Activated CD4-positive, alpha-beta T cell treated with anti-CD3 and anti-CD28 coated beads, Interleukin-2, amount 10 ng/mL, durations not matched to agents 7 days and 5 days (primary cell): ENCODE results near the gene LOX. TPM values are rescaled to one million over a fixed set of nuclear protein-coding genes. Genes with fewer than 3 reads are reported as not detected.
"Not testable (repeated sequence)": the region's sequence is repeated elsewhere in the genome, so short reads cannot be mapped to it uniquely, and the experiment has no call there.

Experiments
- CTCF ChIA-PET: fragments of 350-600 bp; sonication (Branson Sonifier 250); formaldehyde crosslinking; loops from one replicate; lab custom pipeline; 2021; ENCODE audit warnings: antibody characterized with exemption; lab: Charles Lee
- POLR2A ChIA-PET: fragments of 350-600 bp; sonication (Branson Sonifier 250); formaldehyde crosslinking; loops from one replicate; lab custom pipeline; 2021; ENCODE audit warnings: antibody characterized with exemption; lab: Charles Lee
- DNase-seq: peaks from one replicate; pipeline ENCODE4 v3.0.0-alpha.2; 2020
- H3K27ac Mint-ChIP-seq: one replicate; pipeline ENCODE4 v1.8.0; 2021; ENCODE audit warnings: mild to moderate bottlenecking, moderate library complexity, mixed read lengths
- H3K27me3 Mint-ChIP-seq: one replicate; pipeline ENCODE4 v1.8.0; 2021; ENCODE audit warnings: mixed read lengths
- H3K36me3 Mint-ChIP-seq: one replicate; pipeline ENCODE4 v1.8.0; 2021; ENCODE audit warnings: low read depth, mixed read lengths
- H3K4me1 Mint-ChIP-seq: one replicate; pipeline ENCODE4 v1.8.0; 2021; ENCODE audit warnings: mixed read lengths
- H3K4me3 Mint-ChIP-seq: one replicate; pipeline ENCODE4 v1.8.0; 2021; ENCODE audit warnings: mild to moderate bottlenecking, moderate library complexity, mixed read lengths
- H3K9me3 Mint-ChIP-seq: one replicate; pipeline ENCODE4 v1.8.0; 2021; ENCODE audit warnings: mixed read lengths
- total RNA-seq, 2 experiments: library from RNA; stranded (reverse); gene quantifications; one replicate each; pipeline ENCODE4 v1.2.3, GENCODE V29; 2021

LOX gene
- total RNA-seq, 2 experiments from 2014 or later = 0.04 to 0.10 TPM

DNA sequence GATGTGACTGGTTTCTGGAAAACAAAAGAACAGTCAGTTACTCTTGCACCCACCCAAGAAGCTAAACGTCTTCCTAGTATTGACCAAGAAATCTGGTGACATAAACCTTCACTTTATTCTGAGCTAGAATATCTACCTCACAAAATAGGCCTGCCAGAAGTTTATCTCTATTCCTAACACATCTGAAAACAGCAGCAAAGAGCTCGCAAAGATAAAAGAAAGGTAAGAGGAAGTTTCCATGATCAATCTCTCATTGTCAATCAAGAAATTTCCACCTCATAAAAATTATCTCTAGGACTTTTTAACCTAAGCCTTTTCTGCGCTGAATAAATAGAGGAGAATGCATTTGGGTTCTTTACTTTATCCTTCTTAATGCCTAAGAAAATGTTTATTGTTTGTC, 34.0 kb upstream of the LOX start:
- Mint-ChIP-seq H3K36me3 (no peaks in the 10 kb centered on the region), H3K9me3 (no peaks in the 10 kb centered on the region), H3K4me3 (no peak overlapping the region), H3K27me3 (no peaks in the 10 kb centered on the region), H3K4me1 (no peaks in the 10 kb centered on the region), H3K27ac (no peak overlapping the region)
- no peak for DNase-seq
- CTCF ChIA-PET = no interaction called here
- POLR2A ChIA-PET = no interaction called here

DNA sequence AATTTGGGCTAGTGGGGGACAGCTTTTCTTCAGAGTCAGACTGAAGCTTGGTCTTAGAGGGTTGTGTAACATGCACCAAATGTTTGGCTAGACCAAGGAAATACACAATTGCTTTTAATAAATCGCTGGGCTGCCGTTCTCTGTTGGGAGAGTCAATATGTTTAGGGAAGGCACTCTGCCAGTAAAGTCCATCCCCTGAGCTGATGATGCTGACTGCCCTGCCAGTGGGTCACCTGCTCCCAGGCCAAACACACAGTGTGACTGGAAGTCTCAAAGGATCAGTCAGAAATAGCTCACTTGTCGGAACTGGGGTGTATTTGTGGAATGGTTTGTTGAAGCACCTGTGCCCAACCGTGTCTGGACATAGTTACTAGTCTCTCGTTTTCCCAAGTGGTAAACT, 33.4 kb upstream of the LOX start:
- H3K9me3 Mint-ChIP-seq = no peaks in the 10 kb centered on the region
- POLR2A ChIA-PET = no interaction called here

DNA sequence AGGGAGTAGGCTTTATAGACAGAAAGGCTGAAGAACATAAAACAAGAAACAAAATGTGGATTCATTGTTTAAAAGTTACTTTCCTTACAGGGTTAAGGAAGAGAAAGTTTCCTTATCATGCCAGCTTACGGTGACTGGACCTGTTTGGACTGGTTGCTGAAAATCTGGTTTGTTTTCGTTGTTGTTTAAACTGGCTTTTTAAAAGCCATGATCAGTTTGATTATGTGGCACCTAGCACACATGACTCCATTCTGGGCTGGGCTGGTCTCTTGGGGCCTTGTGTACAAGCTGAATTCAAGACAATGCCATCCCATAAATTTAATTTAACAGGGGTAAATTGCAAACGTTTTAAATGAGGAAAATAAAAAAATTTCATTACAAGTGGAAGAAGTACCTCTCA, 32.9 kb upstream of the LOX start:
- Mint-ChIP-seq H3K36me3 (no peaks in the 10 kb centered on the region), H3K4me1 (no peaks in the 10 kb centered on the region), H3K27ac (no peak overlapping the region), H3K4me3 (no peak overlapping the region), H3K9me3 (no peaks in the 10 kb centered on the region), H3K27me3 (no peaks in the 10 kb centered on the region)
- no peak for DNase-seq
- POLR2A ChIA-PET = no interaction called here
- CTCF ChIA-PET = no interaction called here

More for the DNA sequence above, 33.4 kb upstream of the LOX start:
- no peaks in the 10 kb centered on the region for H3K36me3 Mint-ChIP-seq
- H3K27me3 Mint-ChIP-seq = no peaks in the 10 kb centered on the region
- CTCF ChIA-PET = no interaction called here
- H3K4me1 Mint-ChIP-seq = no peaks in the 10 kb centered on the region
- DNase-seq = no peak
- no peak overlapping the region for H3K4me3 Mint-ChIP-seq
- H3K27ac Mint-ChIP-seq = no peak overlapping the region

DNA sequence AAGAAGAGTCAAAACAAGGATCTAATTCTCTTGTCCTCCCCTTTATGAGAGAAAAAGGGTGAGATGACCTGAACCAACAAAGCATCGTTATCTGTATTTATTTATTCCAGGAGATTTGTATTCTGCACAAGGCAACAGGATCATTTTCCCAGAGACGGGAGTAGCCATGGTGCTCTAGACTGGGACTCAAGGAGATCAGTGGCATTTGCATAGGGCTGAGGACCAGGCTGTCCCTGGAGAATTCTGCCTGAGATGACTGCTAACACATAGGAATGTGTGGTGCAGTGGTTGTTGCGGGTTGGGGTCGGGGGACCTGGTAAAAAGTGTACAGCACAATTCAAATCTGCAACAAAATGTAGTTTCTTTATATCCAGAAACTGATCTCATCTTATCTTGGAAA, 29.0 kb upstream of the LOX start:
- no peaks in the 10 kb centered on the region for H3K36me3 Mint-ChIP-seq
- DNase-seq = no peak

DNA sequence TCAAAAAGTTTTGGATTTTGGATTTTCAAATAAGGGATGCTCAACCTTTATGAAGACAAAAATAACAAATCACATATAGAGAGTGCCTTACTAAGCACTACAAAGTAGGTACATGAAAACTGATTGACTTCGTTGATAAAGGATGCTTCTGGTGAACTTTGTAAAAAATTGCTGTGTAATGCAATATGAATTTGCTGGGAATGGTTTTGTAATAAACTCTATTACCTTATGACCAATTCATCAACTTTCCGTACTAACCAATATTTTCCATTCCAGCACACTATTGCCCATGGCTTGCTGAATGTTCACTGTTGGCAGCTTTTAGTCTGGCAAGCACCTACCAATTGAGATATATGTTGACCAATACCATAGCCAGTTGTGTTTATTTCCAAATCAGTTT, 27.9 kb upstream of the LOX start:
- no peaks in the 10 kb centered on the region for H3K4me1 Mint-ChIP-seq
- no peaks in the 10 kb centered on the region for H3K27me3 Mint-ChIP-seq
- H3K9me3 Mint-ChIP-seq = no peaks in the 10 kb centered on the region
- CTCF ChIA-PET = no interaction called here
- POLR2A ChIA-PET = no interaction called here
- H3K4me3 Mint-ChIP-seq = no peak overlapping the region
- no peak overlapping the region for H3K27ac Mint-ChIP-seq
- H3K36me3 Mint-ChIP-seq = no peaks in the 10 kb centered on the region
- DNase-seq = no peak

More for the DNA sequence above, 29.0 kb upstream of the LOX start:
- H3K27ac Mint-ChIP-seq = no peak overlapping the region
- H3K27me3 Mint-ChIP-seq = no peaks in the 10 kb centered on the region
- ChIA-PET POLR2A (no interaction called here), CTCF (no interaction called here)
- no peaks in the 10 kb centered on the region for H3K4me1 Mint-ChIP-seq
- no peak overlapping the region for H3K4me3 Mint-ChIP-seq
- no peaks in the 10 kb centered on the region for H3K9me3 Mint-ChIP-seq

DNA sequence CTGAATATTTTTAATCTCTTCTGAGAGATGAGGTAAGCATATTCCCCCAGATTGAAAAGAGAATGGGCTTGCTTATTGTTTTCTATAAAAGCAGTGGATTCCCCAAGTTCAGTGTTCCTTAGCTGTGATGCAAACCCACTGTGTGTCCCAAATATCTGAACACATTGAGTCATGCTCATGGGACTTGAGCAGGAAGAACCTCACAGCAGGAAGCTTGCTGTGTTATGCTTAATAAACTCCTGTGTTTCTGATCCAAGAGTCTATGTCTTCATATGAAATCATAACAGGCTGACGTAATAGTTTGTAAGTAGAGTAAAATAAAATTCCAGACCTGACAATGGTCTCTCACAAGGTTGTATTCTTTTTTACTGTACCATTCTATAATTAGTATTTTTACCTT, 24.8 kb upstream of the LOX start:
- no peaks in the 10 kb centered on the region for H3K36me3 Mint-ChIP-seq
- ChIA-PET POLR2A (no interaction called here), CTCF (no interaction called here)
- no peak for DNase-seq
- H3K27me3 Mint-ChIP-seq = no peaks in the 10 kb centered on the region
- H3K27ac Mint-ChIP-seq = no peak overlapping the region
- no peaks in the 10 kb centered on the region for H3K9me3 Mint-ChIP-seq
- no peak overlapping the region for H3K4me3 Mint-ChIP-seq
- no peaks in the 10 kb centered on the region for H3K4me1 Mint-ChIP-seq

DNA sequence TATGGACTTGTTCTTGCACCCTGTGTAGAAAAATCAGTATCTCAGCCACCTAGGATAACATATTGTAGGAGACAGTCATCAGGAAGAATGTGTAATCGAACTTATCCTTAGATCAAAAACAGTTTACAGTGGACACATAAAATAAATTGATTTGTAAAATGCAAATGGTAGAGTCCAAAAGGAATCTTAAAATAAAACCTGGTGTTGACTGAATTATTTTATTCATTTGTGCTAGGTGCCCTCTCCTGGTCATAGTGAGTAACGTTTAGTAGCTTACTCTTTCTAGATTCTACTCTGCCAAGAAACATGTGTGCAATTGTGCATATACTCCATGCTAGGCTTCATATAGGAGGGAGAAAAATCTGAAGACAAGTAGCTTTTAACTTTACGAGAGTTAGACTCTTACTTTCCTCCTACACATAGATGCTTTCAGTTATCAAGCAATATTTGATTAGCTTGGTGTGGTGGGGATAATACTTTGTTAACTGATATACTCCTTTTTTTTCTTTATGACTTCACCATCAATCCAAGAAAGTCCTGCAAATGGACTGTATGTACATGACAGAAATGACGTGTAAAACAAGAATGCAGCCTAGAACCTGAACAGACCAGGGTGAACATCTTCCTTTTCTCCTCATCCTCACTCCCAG, 23.7 kb upstream of the LOX start:
- POLR2A ChIA-PET = no interaction called here
- H3K27ac Mint-ChIP-seq = no peak overlapping the region
- no peaks in the 10 kb centered on the region for H3K4me1 Mint-ChIP-seq
- no peaks in the 10 kb centered on the region for H3K27me3 Mint-ChIP-seq
- H3K4me3 Mint-ChIP-seq = no peak overlapping the region
- H3K9me3 Mint-ChIP-seq = no peaks in the 10 kb centered on the region
- DNase-seq = no peak
- CTCF ChIA-PET = interaction anchor here (0.6 kb wide), 1 partner anchor 524 kb away, joined by 4 read pairs; no protein-coding TSS in a partner anchor
- H3K36me3 Mint-ChIP-seq = no peaks in the 10 kb centered on the region

DNA sequence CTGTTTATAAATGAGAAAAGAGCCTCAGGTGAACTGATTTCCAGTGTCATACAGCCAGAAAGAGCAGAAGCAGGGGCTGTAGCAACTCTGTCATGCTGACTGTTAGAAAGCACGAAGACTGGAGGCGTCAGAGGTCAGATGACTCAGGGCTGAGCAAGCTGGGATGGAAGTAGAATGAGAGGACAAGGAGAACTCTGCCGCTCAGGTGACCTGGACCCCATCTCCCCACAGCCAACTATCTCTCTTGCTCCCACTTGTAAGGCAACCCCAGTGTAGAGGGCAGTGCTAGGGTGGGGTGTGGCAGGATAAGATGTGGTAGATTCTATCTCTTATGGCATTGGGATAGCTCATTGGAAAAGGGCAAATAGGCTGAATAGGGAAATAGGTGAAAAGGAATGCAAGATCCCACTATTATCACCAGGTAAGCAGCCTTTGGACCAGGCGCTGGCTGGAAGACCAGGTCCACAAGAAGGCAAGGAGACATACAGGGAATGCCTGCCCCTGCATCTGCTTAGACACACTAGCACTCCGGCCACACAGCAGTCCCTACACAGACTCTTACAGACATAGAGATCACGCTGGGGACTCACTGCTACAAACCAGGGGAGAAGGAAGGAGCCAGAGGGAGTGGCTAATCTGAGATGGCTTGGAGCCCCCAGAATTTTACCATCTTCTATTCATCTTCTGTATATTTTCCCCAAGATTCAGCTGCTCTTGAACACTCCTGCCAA, 21.2 kb upstream of the LOX start:
- ChIA-PET CTCF (no interaction called here), POLR2A (no interaction called here)
- no peaks in the 10 kb centered on the region for H3K9me3 Mint-ChIP-seq
- H3K4me3 Mint-ChIP-seq = no peak overlapping the region
- H3K27me3 Mint-ChIP-seq = no peaks in the 10 kb centered on the region
- no peak overlapping the region for H3K27ac Mint-ChIP-seq
- no peak for DNase-seq
- H3K36me3 Mint-ChIP-seq = no peaks in the 10 kb centered on the region
- no peaks in the 10 kb centered on the region for H3K4me1 Mint-ChIP-seq

DNA sequence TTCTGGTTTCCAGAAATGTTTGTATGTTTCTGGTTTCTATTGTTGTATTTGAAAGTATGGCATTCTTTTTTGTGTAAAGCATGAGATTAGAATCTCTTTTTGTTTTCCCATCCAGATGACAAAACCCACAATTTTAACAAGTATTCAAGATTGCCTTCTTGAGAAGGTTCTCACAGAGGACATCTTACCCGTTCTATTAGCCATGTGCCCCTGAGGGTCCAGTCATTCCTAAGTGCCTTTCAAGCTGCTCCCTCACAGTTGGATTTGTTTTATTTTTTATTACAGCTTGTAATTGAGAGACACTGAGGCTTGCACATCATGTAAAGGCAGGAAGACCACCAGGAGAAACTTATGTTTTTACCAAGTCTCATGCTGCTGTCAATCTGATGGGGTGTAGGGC, 19.3 kb upstream of the LOX start:
- Mint-ChIP-seq H3K4me3 (no peak overlapping the region), H3K27ac (no peak overlapping the region), H3K9me3 (no peaks in the 10 kb centered on the region), H3K27me3 (no peaks in the 10 kb centered on the region), H3K36me3 (no peaks in the 10 kb centered on the region), H3K4me1 (no peaks in the 10 kb centered on the region)
- CTCF ChIA-PET = no interaction called here
- POLR2A ChIA-PET = no interaction called here
- DNase-seq = no peak

DNA sequence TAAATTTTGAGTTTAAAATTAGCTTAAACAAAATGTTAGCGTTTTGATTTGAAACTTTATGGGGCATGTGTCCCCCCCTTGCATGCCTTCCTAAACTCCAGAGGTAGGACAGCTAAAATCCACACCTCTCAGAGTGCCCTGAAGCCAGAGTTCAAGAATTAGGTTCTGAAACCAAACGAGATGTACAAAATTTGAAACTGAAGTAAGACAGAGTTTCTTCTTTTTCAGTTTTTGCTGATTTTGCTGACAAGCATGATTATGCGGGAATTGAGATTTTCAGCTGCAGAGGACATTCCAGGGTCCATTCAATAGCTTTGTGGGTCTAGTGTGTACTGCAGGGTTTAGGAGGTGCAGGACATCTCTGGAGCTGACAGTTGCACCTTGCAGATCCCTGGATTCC, 17.1 kb upstream of the LOX start:
- H3K27ac Mint-ChIP-seq = no peak overlapping the region
- H3K36me3 Mint-ChIP-seq = no peaks in the 10 kb centered on the region
- H3K4me3 Mint-ChIP-seq = no peak overlapping the region
- DNase-seq = no peak
- H3K9me3 Mint-ChIP-seq = no peaks in the 10 kb centered on the region
- no peaks in the 10 kb centered on the region for H3K4me1 Mint-ChIP-seq
- H3K27me3 Mint-ChIP-seq = no peaks in the 10 kb centered on the region
- ChIA-PET CTCF (interaction anchor here (0.7 kb wide), 1 partner anchor 26 kb away, joined by 3 read pairs; no protein-coding TSS in a partner anchor), POLR2A (no interaction called here)

DNA sequence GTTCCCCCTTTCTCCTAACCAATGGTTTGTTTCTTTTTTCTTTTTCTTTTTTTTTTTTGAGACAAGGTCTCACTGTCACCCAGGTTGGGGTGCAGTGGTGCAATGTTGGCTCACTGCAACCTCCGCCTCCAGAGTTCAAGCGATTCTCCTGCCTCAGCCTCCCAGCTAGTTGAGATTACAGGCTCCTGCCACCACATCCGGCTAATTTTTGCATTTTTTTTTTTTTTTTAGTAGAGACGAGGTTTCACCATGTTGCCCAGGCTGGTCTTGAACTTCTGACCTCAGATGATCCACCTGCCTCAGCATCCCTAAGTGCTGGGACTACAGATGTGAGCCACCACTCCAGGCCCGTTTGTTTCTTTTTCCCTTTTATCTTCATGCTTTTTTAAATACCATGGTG, 16.2 kb upstream of the LOX start:
- H3K27me3 Mint-ChIP-seq, H3K4me1 Mint-ChIP-seq, H3K4me3 Mint-ChIP-seq, DNase-seq, CTCF ChIA-PET, H3K9me3 Mint-ChIP-seq, H3K36me3 Mint-ChIP-seq, H3K27ac Mint-ChIP-seq: not testable (repeated sequence)
- POLR2A ChIA-PET = interaction anchor here (0.6 kb wide), 1 partner anchor 132 kb away, joined by 4 read pairs; no protein-coding TSS in a partner anchor

DNA sequence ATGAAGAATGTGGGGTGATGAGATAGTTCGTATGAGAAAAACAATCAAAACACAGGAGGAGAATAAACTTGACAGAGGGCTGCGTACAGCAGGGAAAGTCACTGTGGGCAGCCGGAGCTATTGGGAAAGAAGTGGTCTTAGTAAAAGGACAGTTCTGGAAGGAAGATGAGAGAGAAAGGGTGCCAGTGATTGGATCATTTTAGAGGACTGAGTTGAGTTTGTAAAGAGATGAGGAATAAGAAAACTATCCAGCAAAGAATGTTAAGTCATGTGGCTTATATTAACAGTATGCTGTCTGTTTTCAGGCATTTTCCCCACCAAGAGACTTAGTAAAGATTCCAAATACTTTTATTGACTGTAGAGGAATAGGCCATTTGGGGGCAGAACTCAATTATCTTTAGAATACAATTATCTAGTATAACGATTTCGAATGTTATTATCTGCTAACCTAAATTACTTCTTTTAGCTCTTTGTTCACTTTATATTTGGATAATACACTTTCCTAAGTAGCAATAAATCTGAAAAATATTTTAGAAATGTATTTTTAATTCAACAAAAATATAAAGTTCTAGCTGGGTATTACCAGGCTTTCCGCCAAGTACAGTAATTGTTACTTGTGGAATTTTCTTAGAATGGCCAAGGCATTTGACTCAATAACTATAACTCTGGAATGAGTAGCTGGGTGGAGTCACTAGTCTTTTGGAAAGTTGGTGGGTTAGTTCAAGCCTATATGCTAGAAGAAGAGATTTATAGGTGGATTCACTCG, 15.5 kb upstream of the LOX start:
- Mint-ChIP-seq H3K4me1 (no peaks in the 10 kb centered on the region), H3K27me3 (peaks cover 1% of the 10 kb centered on the region), H3K9me3 (no peaks in the 10 kb centered on the region), H3K4me3 (no peak overlapping the region), H3K36me3 (no peaks in the 10 kb centered on the region), H3K27ac (no peak overlapping the region)
- no peak for DNase-seq
- POLR2A ChIA-PET = interaction anchor here (0.6 kb wide), 1 partner anchor 131 kb away, joined by 4 read pairs; no protein-coding TSS in a partner anchor
- CTCF ChIA-PET = no interaction called here

DNA sequence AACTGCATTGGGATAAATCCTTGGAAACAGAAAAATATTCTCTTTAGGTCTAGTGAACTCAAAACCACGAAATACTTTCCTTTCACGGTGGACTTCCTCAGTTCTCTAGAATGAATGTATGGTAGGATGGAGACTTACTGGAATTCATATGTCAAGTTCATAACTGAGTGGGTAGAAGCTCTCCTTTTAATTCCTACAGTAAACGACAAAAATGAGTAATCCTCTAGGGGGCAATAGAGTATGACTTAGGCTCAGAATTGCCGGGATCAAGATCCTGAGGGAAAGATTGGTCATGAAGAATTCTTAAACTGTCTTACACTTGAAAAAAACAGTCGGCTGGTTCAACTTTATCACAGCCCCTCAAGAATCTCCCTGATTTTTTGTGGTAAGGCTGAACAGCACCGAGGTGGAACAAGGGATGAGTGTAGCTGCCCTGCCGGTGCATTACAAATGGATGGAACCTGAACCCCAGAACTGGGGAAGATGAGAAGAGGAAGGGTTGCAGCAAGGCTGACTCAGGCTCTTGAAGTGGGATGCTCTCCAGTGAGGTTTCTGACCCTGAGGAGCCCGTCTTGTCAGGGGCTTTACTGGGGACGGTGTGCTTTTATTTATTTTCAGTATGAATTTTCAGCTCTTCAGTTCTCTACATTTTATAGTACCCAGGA, 14.0 kb upstream of the LOX start:
- Mint-ChIP-seq H3K9me3 (no peaks in the 10 kb centered on the region), H3K27ac (no peak overlapping the region), H3K27me3 (peaks cover 7% of the 10 kb centered on the region), H3K36me3 (no peaks in the 10 kb centered on the region), H3K4me3 (no peak overlapping the region), H3K4me1 (no peaks in the 10 kb centered on the region)
- no peak for DNase-seq
- ChIA-PET CTCF (no interaction called here), POLR2A (no interaction called here)
